GM06990 (cell line): ENCODE data around the gene RPS8.
"Not testable (repeated sequence)": the region's sequence is repeated elsewhere in the genome, so short reads cannot be mapped to it uniquely, and the experiment has no call there.

Experiments
- DNase-seq: peaks from one replicate; pipeline ENCODE4 v3.0.0-alpha.2; 2011; ENCODE audit not compliant: insufficient read length; ENCODE audit errors: extremely low read depth
- H3K27me3 ChIP-seq: replicated peaks from 2 replicates; pipeline ENCODE4 v1.6.0; 2011; ENCODE audit warnings: low read length; ENCODE audit not compliant: control insufficient read depth, insufficient read depth
- H3K36me3 ChIP-seq: 2 replicates; pipeline ENCODE4 v1.5.1; 2011; ENCODE audit warnings: low read length; ENCODE audit not compliant: control insufficient read depth, insufficient read depth
- H3K4me3 ChIP-seq: replicated peaks from 2 replicates; pipeline ENCODE4 v1.5.1; 2011; ENCODE audit warnings: low read depth, mild to moderate bottlenecking, control low read depth, low read length
- CTCF ChIP-seq: IDR thresholded peaks from 2 replicates; pipeline ENCODE4 v1.5.1; 2011; ENCODE audit warnings: low read length, control low read depth, mild to moderate bottlenecking, inconsistent platforms; ENCODE audit not compliant: insufficient read depth, poor library complexity, severe bottlenecking

RPS8 gene

DNA sequence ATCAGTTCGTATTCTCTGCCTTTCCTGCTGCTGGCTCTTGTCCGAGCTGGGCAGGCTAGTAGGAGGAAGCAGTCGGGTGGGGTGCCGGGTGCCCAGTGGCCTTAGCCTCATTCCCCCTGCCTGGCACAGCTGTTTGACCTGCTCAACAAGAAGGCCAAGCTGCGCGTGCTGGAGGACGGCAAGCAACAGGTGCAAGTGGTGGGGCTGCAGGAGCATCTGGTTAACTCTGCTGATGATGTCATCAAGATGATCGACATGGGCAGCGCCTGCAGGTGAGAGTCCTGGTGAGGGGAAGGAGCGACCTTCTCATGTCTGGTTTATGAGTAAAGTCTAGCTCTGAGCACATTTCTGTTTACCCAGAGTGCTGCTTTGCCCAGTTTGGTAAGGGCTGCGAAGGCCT, 16.3 kb upstream of the RPS8 start:
- no peak for TF ChIP-seq CTCF
- no peak overlapping the region for H3K4me3 ChIP-seq
- H3K36me3 ChIP-seq, result peaks cover 52% of the 10 kb centered on the region
- no peak for DNase-seq
- no peaks in the 10 kb centered on the region for H3K27me3 ChIP-seq

DNA sequence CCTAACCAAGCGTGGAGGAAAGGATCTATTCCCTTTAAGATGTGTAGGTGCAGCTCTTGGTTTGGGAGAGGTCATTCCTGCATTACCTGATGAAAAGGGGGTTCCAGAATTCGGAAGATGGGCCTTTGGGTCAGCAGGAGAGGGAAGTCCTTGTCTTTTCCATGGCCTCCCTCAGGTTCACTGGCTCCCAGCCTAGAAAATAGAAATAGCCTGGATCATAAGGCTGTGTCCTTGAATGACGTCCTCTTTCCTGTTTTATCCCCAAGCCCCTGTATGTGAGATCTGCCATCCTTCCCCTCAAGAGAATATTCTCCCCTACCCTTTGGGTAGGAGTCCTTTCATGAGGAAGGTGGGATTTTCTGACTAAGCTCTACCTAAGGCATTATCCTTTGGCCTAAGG, 14.5 kb upstream of the RPS8 start:
- Histone ChIP-seq H3K4me3 (no peak overlapping the region), H3K27me3 (no peaks in the 10 kb centered on the region), H3K36me3 (peaks cover 46% of the 10 kb centered on the region)
- no peak for TF ChIP-seq CTCF
- DNase-seq, result no peak

DNA sequence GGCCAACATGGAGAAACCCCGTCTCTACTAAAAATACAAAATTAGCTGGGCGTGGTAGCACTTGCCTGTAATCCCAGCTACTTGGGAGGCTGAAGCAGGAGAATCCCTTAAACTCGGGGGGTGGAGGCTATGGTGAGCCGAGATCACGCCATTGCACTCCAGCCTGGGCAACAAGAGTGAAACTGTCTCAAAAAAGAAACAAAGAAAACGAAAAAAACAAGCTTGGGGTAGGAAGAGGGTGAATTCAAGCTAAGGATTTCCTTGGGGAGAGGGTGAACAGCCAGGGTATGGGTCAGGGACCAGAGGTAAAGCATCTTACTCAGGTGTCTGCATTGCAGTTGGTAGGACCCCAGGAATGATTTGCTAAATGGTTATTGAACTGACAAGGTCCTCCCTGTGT, 8.9 kb upstream of the RPS8 start:
- peaks cover 25% of the 10 kb centered on the region for H3K36me3 ChIP-seq
- not testable (repeated sequence) for DNase-seq, H3K4me3 ChIP-seq, H3K27me3 ChIP-seq

DNA sequence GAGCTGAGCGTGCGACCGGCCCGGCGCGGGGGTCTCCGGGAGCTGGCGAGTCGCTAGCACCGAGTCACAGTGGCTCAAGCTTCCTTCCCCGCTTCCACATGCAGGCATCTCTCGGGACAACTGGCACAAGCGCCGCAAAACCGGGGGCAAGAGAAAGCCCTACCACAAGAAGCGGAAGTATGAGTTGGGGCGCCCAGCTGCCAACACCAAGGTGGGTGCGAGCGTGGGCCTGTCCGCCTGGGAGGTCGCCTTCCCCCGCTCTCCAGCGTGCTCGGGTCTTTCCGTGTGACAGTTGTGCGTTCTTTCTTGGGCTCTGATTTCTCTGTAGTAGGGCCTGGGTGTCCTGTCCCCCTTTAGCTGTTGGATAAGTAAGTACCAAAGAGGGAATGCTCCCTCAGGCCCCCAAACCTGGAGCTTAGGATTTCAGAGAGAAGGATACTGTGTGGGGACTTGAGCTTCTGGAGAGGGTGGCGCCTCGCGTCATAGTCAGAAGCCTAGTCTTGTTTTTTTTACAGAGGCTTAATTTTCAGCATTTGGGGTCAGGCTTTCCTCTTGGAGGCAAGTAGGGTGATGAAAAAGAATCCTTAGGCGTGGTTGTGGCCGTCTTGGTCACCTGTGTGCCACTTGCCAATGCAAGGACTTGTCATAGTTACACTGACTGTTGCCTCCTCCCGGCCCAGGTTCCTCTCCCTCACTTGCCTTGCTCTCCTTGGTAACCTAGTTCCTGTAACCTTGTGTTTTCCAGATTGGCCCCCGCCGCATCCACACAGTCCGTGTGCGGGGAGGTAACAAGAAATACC, 790 bp downstream of the RPS8 start:
- peak overlapping the region; percentile 92 for H3K4me3 ChIP-seq
- no peaks in the 10 kb centered on the region for H3K27me3 ChIP-seq
- TF ChIP-seq CTCF, result no peak
- H3K36me3 ChIP-seq, result peaks cover 27% of the 10 kb centered on the region
- DNase-seq, result no peak

- TF ChIP-seq CTCF, result no peak
- Histone ChIP-seq H3K27me3 (no peaks in the 10 kb centered on the region), H3K36me3 (peaks cover 28% of the 10 kb centered on the region), H3K4me3 (peak overlapping the region; percentile 92)
- DNase-seq, result no peak
Observed at GRCh38 chr1:44776730-44777068, 1.4 kb downstream of the RPS8 start.

DNA sequence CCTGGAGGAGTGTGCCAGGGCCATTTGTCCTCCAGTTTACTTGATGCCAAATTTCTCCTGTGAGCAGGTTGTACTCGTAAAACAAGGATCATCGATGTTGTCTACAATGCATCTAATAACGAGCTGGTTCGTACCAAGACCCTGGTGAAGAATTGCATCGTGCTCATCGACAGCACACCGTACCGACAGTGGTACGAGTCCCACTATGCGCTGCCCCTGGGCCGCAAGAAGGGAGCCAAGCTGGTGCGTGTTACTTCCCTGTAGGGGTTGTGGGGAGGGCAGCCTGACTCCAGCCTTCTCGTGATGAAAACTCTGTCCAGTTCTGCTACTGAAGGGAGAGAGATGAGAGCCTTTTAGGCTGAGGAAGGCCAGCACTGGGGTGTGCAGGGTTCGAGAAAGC, 2.2 kb downstream of the RPS8 start:
- no peaks in the 10 kb centered on the region for H3K27me3 ChIP-seq
- H3K4me3 ChIP-seq, result peak overlapping the region; percentile 92
- TF ChIP-seq CTCF, result no peak
- DNase-seq, result no peak
- peaks cover 28% of the 10 kb centered on the region for H3K36me3 ChIP-seq
